Measurements from ENCODE around the gene ATG13.
"Not testable (repeated sequence)": the region's sequence is repeated elsewhere in the genome, so short reads cannot be mapped to it uniquely, and the experiment has no call there.

The ATG13 gene

DNA sequence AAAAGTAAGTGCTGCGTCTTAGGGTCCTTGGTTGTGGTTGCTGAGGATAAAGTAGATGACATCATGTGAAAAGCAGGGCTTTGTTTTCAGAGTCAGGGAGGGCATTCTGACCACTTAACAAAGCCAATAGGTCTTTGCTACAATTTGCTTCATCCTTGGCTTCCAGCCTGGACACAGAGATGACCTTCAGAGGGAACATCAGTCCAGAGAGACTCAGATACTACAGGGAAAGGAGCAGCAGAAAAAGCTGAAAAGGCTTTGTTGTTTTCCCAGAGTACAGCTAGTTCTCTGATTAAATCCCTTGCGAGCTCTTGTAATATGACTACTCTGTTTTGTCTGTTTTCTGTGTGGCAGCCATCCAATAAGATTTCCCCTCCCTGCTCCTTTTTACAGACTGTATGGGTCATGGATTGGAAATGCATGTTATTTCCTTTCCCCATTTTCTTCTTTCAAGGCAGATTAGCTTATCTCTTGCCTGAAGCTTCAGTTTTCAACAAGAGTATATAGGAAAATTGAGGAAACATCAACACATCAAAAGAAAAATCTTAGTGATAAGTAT lies 31.9 kb downstream of the ATG13 start:
- DNase-seq = peak; percentile 67

GRCh38 chr11:46655631-46656030 lies 38.3 kb downstream of the ATG13 start:
- DNase-seq = no peak

- DNase-seq = no peak
Measured at GRCh38 chr11:46657186-46657585, 39.8 kb downstream of the ATG13 start.

- DNase-seq = no peak
Measured at GRCh38 chr11:46658259-46658658, 40.9 kb downstream of the ATG13 start.

DNA sequence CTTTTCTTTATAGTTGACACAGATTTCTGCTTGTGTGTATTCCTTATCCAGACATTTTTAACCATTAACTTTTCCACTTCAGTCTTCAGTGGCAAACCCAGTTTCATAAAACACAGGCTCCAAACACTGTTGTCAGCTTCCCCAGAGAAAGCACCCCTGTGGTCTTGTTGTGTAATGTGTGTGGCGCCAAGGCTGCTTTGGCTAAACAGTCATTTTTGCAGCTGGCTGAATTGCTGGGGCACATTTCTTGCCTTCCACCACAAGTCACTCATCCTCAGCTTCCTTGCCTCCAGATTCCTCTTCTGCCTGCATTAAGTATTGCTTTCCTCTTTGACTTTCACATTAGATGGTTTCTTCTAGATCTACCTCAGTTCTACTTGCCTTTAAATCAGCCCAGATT lies 42.6 kb downstream of the ATG13 start:
- no peak for DNase-seq

DNA sequence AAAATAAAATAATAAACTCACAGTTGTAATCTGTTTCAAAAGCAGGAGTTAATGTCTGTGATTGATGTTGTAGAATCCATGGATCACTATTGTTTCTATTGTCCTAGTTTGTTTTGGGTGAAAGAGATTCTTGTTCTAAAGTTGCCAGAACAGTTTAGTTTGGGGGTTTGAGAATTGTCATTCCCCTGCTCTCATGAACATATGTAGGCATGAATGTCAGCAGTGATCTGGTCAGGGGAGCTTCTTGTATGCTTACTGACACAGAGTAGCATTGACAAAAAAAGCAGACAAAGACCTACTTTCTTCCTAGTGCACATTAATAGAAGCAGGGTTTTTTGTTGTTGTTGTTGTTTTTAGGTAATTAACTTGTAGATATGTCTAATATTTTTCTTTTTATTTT lies 44.5 kb downstream of the ATG13 start:
- DNase-seq = no peak

DNA sequence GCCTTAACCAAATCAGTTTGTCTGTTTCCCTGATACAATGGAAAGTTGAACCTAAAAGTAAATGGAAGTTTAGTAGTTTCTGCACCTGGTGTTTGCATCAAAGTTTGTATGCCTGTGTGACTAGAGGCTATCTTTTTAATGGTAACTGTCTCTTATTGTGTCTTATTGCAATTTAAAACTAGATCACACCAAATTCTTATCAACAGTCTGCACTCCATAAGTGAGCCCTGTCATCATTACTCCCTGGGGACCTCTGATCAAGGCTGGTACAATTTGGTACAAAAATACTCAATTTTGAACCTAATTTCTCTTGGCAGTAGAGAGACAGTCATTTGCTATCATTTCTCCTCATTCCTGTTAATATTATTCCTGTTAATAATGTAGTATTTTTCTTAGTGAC lies 45.0 kb downstream of the ATG13 start:
- no peak for DNase-seq

GRCh38 chr11:46663277-46663940 lies 46.1 kb downstream of the ATG13 start:
- DNase-seq = no peak

GRCh38 chr11:46664612-46665011 lies 47.3 kb downstream of the ATG13 start:
- no peak for DNase-seq

DNA sequence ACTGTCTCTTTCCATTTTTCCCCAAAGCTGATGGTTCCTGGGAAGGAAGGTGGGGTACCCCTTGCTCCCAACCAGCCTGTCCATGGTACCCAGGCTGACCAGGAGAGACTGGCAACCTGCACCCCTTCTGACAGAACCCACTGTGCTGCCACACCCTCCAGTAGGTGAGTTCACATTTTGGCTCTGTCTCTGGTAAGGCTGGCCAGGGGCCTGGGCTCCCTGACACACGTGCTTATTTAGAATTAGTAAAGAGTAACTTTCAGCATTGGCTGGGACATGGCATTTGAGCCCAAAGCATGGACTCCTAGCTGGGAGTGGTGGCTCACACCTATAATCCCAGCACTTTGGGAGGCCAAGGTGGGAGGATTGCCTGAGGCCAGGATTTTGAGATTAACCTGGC lies 48.0 kb downstream of the ATG13 start:
- no peak for DNase-seq

DNA sequence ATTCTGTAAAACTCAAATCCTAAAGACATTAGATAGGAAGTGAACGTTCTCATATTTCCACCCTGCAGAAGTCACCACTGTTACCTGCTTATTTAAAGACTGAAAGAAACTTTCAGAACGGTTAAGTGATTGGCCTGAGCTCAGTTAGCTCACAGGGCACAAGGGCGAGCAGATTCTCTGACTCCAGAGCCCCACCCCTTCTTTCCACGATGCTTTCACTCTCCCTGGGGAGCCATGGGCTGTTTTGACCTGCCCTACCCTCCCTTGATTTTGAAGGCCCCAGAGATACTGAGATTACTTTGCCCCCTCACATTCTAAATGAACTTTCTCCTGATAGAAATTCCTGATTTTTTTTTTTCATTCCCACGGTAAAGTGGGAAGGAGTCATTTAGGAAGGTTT lies 49.2 kb downstream of the ATG13 start:
- DNase-seq = no peak

DNA sequence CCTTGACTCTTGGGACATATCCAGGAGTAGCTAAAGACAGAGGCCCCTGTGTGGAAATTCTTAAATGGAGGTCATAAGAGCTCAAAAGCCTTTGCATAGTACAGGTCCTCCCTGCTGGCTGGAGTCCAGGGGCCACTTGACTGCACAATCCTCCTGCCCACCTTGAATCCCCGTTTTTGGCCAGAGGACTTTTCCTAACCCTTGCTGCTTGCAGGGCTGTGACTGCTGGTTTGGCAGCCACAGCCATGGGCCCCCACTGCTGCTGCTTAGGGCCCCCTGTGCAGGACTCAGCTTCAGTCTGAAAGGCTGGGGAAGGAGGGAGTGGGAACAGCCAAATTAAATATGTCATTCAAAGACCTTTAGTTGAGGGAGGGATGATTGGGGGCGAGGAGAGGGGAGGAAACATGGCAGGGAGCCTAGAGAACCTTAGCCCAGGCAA lies 49.7 kb downstream of the ATG13 start:
- no peak for DNase-seq

- no peak for DNase-seq
Measured at GRCh38 chr11:46668480-46669085, 51.2 kb downstream of the ATG13 start.

DNA sequence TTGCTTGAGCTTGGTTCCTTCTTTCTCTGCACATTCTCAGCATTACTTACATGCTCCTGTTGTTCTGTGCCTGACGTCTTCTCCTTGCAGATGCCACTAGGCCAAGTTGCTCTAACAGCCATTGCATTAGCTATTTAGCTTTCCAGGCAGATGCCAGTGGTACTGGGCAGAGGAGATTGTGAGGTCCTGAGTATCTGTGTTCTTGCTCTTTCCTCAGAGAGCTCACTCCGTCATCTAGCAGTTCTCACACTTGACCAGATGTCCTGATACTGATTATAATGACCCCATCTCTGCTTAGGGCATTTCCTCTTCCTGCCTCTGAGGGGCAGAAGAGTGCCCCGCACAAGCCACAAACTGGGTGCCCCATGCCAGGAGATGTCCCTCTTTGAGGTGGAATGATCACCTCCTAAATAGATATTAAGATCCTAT lies 52.4 kb downstream of the ATG13 start:
- DNase-seq = no peak

DNA sequence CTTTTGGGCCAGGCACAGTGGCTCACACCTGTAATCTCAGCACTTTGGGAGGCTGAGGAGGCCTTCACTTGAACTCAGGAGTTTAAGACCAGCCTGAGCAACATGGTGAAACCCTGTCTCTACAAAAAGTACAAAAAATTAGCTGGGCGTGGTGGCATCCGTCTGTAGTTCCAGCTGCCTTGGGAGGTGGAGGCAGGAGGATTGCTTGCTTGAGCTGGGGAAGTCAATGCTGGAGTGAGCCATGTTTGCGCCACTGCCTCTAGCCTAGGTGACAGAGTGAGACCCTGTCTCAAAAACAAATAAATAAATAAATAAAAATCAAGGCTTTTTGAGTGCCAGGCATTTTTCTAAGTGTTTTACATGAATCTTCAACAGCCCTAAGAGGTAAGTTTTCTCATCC lies 53.2 kb downstream of the ATG13 start:
- not testable (repeated sequence) for DNase-seq

GRCh38 chr11:46671958-46672315 lies 54.6 kb downstream of the ATG13 start:
- DNase-seq = no peak

- DNase-seq = no peak
Measured at GRCh38 chr11:46672381-46672839, 55.1 kb downstream of the ATG13 start.

DNA sequence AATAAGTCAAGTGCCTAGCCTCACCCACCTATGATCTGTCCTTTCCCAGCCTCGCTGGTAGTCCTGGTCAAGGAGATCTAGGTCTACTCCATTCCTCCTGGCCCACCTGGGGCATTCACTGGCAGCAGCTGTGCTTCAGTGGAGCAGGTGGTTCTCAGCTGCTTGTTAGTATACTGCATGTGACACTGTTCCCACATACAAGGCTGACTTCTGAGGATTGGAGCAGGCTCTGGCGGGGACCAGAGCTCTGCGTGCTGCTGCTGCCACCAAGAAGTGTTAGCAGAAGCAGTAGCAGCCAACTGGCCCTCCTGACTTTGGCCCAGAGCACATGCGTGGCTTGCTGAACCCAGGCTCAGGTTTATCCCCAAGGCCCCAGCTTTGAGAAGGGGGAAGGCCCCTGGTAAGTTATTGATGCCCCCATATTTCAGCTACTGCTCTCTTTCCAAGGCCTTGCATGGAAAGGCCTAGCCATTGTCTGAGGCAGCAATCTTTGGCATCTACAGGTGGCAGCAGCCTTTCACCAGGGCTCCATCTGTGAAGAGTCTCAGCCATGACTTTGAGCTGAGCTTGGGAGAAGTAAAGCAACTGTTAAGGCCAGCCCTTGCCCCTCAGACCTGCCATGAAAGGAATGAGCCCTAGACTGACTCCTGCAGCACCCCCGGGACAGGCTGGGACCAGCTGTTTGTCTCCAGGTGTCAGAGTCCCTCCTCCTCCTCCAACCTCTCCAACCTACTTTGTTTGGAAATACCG lies 56.5 kb downstream of the ATG13 start:
- DNase-seq = no peak

GRCh38 chr11:46674463-46675287 lies 57.3 kb downstream of the ATG13 start:
- DNase-seq = no peak

- no peak for DNase-seq
Measured at GRCh38 chr11:46675288-46675851, 58.0 kb downstream of the ATG13 start.

- DNase-seq = no peak
Measured at GRCh38 chr11:46675949-46676348, 58.6 kb downstream of the ATG13 start.

- no peak for DNase-seq
Measured at GRCh38 chr11:46676436-46677158, 59.2 kb downstream of the ATG13 start.
